AG09319 (cell line): ENCODE data around the gene HOXB8.

Source experiments
- DNase-seq: peaks from one replicate; pipeline ENCODE4 v3.0.0-alpha.2; 2010; ENCODE audit warnings: low read depth; ENCODE audit errors: extremely low read depth
- CTCF ChIP-seq: IDR thresholded peaks from 2 replicates; pipeline ENCODE4 v1.5.1; 2011; ENCODE audit warnings: low read depth, mild to moderate bottlenecking, inconsistent platforms, low read length, moderate library complexity

Gene HOXB8

GRCh38 chr17:48586355-48587258 is 28.5 kb downstream of the HOXB8 start:
- no peak for TF ChIP-seq CTCF
- no peak for DNase-seq

GRCh38 chr17:48584223-48584741 is 30.8 kb downstream of the HOXB8 start:
- TF ChIP-seq CTCF: no peak
- DNase-seq: no peak

- DNase-seq: no peak
Observed at GRCh38 chr17:48583708-48584222, 31.3 kb downstream of the HOXB8 start.

GRCh38 chr17:48582750-48583069 is 32.4 kb downstream of the HOXB8 start:
- no peak for TF ChIP-seq CTCF
- no peak for DNase-seq

More at GRCh38 chr17:48583708-48584222, 31.3 kb downstream of the HOXB8 start:
- TF ChIP-seq CTCF: no peak

- no peak for DNase-seq
Observed at GRCh38 chr17:48579760-48580554, 35.1 kb downstream of the HOXB8 start.

GRCh38 chr17:48579471-48579759 is 35.7 kb downstream of the HOXB8 start:
- DNase-seq: no peak
- no peak for TF ChIP-seq CTCF

More at GRCh38 chr17:48579760-48580554, 35.1 kb downstream of the HOXB8 start:
- no peak for TF ChIP-seq CTCF
